ENCODE measurements around the gene SLC38A3.

The SLC38A3 gene

GRCh38 chr3:50214824-50215223 is 9.8 kb downstream of the SLC38A3 start:
- no peak for TF ChIP-seq CTCF (IDR thresholded peaks at IDR 0.05; ENCODE audit: low read depth, low read length)
- H3K4me3 ChIP-seq (replicated peaks in 1 of 2; ENCODE audit: low read depth in 2 of 2, low read length in 2 of 2), result no peak overlapping the region
- no peak for DNase-seq (ENCODE audit: low read depth in 2 of 2)

DNA sequence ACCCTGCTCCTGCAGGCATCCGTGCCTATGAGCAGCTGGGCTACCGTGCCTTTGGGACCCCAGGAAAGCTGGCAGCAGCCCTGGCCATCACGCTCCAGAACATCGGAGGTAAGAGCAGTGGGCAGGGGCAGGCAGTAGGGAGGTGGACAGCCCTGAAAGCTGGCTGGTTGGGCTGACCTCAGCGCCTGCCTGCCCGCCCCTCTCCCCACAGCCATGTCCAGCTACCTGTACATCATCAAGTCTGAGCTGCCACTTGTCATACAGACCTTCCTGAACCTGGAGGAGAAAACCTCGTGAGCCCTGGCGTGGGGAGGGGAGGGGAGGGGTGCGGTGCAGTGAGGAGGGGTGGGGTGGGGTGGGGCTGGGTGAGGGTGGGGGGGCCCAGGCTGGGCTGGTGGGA is 10.5 kb downstream of the SLC38A3 start:
- no peak for DNase-seq (ENCODE audit: low read depth in 2 of 2)
- H3K4me3 ChIP-seq (replicated peaks in 1 of 2; ENCODE audit: low read depth in 2 of 2, low read length in 2 of 2), result no peak overlapping the region
- no peak for TF ChIP-seq CTCF (IDR thresholded peaks at IDR 0.05; ENCODE audit: low read depth, low read length)

GRCh38 chr3:50217681-50218080 is 12.6 kb downstream of the SLC38A3 start:
- H3K4me3 ChIP-seq (replicated peaks in 1 of 2; ENCODE audit: low read depth in 2 of 2, low read length in 2 of 2), result no peak overlapping the region
- TF ChIP-seq CTCF (IDR thresholded peaks at IDR 0.05; ENCODE audit: low read depth, low read length), result no peak
- DNase-seq (ENCODE audit: low read depth in 2 of 2), result no peak

DNA sequence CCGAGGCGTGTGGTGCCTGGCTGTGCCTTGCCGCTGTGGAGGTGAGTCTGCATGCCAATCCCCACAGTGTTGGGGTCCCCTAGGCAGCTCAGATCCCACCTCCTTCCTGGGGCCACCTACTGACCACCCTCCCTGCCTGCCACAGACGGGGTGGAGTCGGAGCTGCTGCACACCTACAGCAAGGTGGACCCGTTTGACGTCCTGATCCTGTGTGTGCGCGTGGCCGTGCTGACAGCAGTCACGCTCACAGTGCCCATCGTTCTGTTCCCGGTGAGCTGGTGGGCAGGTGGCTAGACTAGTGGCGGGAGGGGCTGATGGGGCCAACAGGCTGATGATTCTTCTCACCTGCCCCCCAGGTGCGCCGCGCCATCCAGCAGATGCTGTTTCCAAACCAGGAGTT is 13.4 kb downstream of the SLC38A3 start:
- TF ChIP-seq CTCF (IDR thresholded peaks at IDR 0.05; ENCODE audit: low read depth, low read length), result no peak
- no peak overlapping the region for H3K4me3 ChIP-seq (replicated peaks in 1 of 2; ENCODE audit: low read depth in 2 of 2, low read length in 2 of 2)
- no peak for DNase-seq (ENCODE audit: low read depth in 2 of 2)

GRCh38 chr3:50219285-50219684 is 14.2 kb downstream of the SLC38A3 start:
- DNase-seq (ENCODE audit: low read depth in 2 of 2), result no peak
- no peak for TF ChIP-seq CTCF (IDR thresholded peaks at IDR 0.05; ENCODE audit: low read depth, low read length)
- no peak overlapping the region for H3K4me3 ChIP-seq (replicated peaks in 1 of 2; ENCODE audit: low read depth in 2 of 2, low read length in 2 of 2)

DNA sequence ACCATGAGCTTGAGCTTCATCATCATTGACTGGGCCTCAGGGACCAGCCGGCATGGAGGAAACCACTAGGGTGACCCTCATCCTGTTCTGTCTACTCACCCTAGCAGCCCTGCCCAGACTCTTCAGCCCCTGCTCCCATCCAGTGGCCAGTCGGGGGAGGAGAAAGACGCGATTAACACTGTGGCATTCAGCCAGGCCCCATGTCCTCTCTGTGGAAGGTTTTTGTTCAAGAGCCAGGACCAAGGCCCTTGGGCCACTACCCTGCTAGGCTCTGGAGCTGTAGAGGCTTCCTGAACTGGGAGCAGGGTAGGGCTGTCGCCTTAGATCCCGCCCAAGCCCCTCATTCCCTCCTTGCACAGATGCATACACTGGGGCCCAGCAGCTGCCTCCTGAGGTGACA is 15.0 kb downstream of the SLC38A3 start:
- no peak for DNase-seq (ENCODE audit: low read depth in 2 of 2)
- no peak overlapping the region for H3K4me3 ChIP-seq (replicated peaks in 1 of 2; ENCODE audit: low read depth in 2 of 2, low read length in 2 of 2)
- TF ChIP-seq CTCF (IDR thresholded peaks at IDR 0.05; ENCODE audit: low read depth, low read length), result no peak

DNA sequence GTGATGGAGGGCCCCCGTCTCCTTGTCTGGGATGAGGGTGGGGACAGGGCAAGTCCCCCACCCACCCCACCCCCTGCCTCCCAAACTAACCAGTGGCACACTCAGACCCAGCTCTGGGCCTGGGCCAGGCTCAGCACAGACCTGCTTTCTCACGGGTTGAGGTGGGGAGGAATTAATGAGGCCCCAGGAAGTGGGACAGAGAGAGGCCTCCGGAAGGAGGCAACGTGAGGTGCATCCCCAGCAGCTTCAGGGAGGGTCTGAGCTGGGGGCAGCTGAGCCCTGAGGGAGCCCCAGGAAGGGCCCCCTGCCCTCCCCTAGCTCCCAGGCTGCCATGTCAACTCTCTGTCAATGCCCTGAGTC is 16.0 kb downstream of the SLC38A3 start:
- TF ChIP-seq CTCF (IDR thresholded peaks at IDR 0.05; ENCODE audit: low read depth, low read length), result no peak
- no peak for DNase-seq (ENCODE audit: low read depth in 2 of 2)
- H3K4me3 ChIP-seq (replicated peaks in 1 of 2; ENCODE audit: low read depth in 2 of 2, low read length in 2 of 2), result no peak overlapping the region

Data from cardiac fibroblast (primary cell).